ENCODE results near the gene KIF26B.

DNA sequence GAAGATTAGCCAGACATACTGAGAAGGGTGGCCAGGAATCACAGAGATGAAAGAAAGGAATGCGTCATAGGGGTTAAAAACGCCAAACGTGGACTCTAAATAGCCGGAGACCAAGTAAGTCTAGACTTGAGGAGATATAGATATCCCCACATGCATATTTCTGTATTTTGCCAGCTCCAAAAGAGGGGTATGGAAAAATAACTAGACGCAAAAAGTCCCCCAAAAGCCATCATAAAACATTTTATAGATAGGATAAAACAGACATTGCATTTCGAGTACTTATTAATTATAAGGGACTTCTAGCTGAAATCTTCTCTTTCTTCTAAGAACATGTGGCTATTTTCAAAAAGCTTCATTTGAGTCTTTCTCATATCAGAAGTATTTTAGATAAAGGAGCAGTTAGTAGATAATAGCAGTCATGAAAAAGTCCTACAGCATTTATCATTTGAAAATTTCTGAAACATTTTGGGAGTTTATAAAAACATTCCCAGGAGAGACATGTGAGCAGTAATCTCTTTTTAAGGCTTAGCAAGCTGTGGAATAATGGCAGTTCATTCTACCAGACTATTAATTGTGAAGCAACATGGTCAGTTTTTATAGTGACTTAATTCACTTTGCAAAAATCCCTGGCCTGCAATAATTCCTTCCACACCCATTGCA lies 6.1 kb downstream of the KIF26B start:
- TF ChIP-seq, protein P1, sequence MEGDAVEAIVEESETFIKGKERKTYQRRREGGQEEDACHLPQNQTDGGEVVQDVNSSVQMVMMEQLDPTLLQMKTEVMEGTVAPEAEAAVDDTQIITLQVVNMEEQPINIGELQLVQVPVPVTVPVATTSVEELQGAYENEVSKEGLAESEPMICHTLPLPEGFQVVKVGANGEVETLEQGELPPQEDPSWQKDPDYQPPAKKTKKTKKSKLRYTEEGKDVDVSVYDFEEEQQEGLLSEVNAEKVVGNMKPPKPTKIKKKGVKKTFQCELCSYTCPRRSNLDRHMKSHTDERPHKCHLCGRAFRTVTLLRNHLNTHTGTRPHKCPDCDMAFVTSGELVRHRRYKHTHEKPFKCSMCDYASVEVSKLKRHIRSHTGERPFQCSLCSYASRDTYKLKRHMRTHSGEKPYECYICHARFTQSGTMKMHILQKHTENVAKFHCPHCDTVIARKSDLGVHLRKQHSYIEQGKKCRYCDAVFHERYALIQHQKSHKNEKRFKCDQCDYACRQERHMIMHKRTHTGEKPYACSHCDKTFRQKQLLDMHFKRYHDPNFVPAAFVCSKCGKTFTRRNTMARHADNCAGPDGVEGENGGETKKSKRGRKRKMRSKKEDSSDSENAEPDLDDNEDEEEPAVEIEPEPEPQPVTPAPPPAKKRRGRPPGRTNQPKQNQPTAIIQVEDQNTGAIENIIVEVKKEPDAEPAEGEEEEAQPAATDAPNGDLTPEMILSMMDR (IDR thresholded peaks at IDR 0.05; ENCODE audit: insufficient read depth, low read length, poor library complexity, severe bottlenecking), result no peak
- no peak for TF ChIP-seq EZH2phosphoT487 (conservative IDR thresholded peaks at IDR 0.05; ENCODE audit: low read length)

All from SU-DHL-6 (cell line).